Body of pancreas (tissue), 4 donors: ENCODE data around the gene SCAPER.

Experiments used
- POLR2A ChIP-seq, 3 donors: fragments of 450-650 bp; IDR thresholded peaks; one replicate each; pipeline ENCODE4 v1.6.1; 2016; ENCODE audit warnings: antibody characterized with exemption in 3 of 3, mild to moderate bottlenecking in 2 of 3
- TF ChIP-seq, protein P1 (sequence below), 7 experiments: fragments of 450-650 bp in 4 of 7; fragments of 200-600 bp in 3 of 7; sonication (generic) in 3 of 7; IDR thresholded peaks; one replicate each; pipeline ENCODE4 v1.5.1; 2016 to 2019; ENCODE audit warnings: antibody characterized with exemption in 7 of 7

DNA sequence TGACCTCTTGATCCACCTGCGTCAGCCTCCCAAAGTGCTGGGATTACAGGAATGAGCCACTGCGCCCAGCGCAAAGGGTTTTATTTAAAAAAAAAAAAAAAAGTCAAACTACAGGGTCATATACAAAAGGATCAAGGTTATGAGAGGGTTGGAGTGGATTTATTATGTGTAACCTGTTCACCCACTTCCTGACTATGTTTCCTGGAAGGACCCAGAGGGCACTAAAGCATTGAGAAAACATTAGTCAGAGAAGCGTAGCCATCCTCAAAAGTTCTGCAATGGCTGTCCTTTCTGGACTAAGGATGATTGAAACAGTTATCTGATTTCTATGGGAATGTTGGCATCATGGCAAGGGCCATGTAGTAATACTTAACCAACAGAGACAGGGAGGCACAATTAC lies 7.3 kb upstream of the SCAPER start:
- TF ChIP-seq, protein P1, sequence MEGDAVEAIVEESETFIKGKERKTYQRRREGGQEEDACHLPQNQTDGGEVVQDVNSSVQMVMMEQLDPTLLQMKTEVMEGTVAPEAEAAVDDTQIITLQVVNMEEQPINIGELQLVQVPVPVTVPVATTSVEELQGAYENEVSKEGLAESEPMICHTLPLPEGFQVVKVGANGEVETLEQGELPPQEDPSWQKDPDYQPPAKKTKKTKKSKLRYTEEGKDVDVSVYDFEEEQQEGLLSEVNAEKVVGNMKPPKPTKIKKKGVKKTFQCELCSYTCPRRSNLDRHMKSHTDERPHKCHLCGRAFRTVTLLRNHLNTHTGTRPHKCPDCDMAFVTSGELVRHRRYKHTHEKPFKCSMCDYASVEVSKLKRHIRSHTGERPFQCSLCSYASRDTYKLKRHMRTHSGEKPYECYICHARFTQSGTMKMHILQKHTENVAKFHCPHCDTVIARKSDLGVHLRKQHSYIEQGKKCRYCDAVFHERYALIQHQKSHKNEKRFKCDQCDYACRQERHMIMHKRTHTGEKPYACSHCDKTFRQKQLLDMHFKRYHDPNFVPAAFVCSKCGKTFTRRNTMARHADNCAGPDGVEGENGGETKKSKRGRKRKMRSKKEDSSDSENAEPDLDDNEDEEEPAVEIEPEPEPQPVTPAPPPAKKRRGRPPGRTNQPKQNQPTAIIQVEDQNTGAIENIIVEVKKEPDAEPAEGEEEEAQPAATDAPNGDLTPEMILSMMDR (IDR thresholded peaks at IDR 0.05) = no peak
- no peak for TF ChIP-seq POLR2A (IDR thresholded peaks at IDR 0.05)
